Ectodermal cell (in vitro differentiated cells): ENCODE data around the gene NFAT5.
"Not testable (repeated sequence)": the region's sequence is repeated elsewhere in the genome, so short reads cannot be mapped to it uniquely, and the experiment has no call there.

Experiments used
- H3K27ac ChIP-seq: 2 replicates; pipeline ENCODE4 v1.7.0; 2013; ENCODE audit warnings: mild to moderate bottlenecking, low read depth, low read length; ENCODE audit not compliant: insufficient read depth, poor library complexity, severe bottlenecking
- H3K27me3 ChIP-seq: 2 replicates; pipeline ENCODE4 v1.7.0; 2013; ENCODE audit warnings: mild to moderate bottlenecking, low read length; ENCODE audit not compliant: insufficient read depth, control insufficient read depth, poor library complexity, severe bottlenecking
- H3K36me3 ChIP-seq: one replicate; pipeline ENCODE4 v1.7.0; 2013; ENCODE audit warnings: low read length; ENCODE audit not compliant: control insufficient read depth, insufficient read depth
- H3K4me1 ChIP-seq: one replicate; pipeline ENCODE4 v1.7.0; 2013; ENCODE audit warnings: low read length; ENCODE audit not compliant: control insufficient read depth, insufficient read depth
- H3K4me3 ChIP-seq: 2 replicates; pipeline ENCODE4 v1.7.0; 2013; ENCODE audit warnings: low read depth, low read length, control low read depth; ENCODE audit not compliant: insufficient read depth
- H3K9me3 ChIP-seq: 2 replicates; pipeline ENCODE4 v1.7.0; 2013; ENCODE audit warnings: mild to moderate bottlenecking, low read length, moderate library complexity; ENCODE audit not compliant: control insufficient read depth
- WGBS, 2 experiments: methylation state at CpG; one replicate each; pipeline ENCODE4 v1.1.7; 2013; ENCODE audit warnings: missing lambda C conversion rate in 2 of 2; 5-methylcytosine and 5-hydroxymethylcytosine counted together

Gene NFAT5

GRCh38 chr16:69718111-69718764 is 152.5 kb downstream of the NFAT5 start:
- H3K36me3 ChIP-seq, result no peaks in the 10 kb centered on the region
- no peak overlapping the region for H3K4me3 ChIP-seq
- no peaks in the 10 kb centered on the region for H3K9me3 ChIP-seq
- H3K27ac ChIP-seq, result no peak overlapping the region
- no peaks in the 10 kb centered on the region for H3K4me1 ChIP-seq
- 89 to 95% methylated on average over 10 of the region's 10 CpGs for WGBS, 2 experiments
- H3K27me3 ChIP-seq, result no peaks in the 10 kb centered on the region

DNA sequence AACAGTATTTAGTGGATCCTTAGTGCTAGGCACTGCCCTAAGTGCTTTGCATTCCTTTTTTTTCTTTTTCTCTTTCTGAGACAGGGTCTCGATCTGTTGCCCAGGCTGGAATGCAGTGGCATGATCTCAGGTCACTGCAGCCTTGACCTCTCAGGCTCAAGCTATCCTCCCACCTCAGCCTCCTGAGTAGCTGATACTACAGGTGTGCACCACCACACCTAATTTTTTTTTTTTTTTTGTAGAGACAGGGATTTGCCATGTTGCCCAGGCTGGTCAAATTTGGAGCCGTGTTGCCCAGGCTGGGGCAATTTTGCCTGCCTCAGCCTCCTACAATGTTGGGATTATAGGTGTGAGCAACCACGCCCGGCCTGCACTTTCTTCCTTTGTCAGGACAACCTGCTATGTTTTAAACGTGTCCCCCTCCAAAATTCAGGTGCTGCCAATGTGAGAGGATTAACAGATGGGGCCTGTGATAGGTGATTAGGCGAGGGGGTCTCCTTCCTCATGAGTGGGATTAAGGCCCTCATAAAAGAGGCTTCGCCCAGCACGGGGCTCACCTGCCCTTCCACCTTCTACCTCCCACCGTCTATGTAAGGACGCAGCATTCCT is 155.2 kb downstream of the NFAT5 start:
- Histone ChIP-seq H3K9me3 (no peaks in the 10 kb centered on the region), H3K4me1 (peaks cover 3% of the 10 kb centered on the region), H3K27ac (no peak overlapping the region), H3K36me3 (no peaks in the 10 kb centered on the region), H3K27me3 (no peaks in the 10 kb centered on the region), H3K4me3 (no peak overlapping the region)
- WGBS, 2 experiments, result 93% methylated on average over 10 of the region's 10 CpGs

DNA sequence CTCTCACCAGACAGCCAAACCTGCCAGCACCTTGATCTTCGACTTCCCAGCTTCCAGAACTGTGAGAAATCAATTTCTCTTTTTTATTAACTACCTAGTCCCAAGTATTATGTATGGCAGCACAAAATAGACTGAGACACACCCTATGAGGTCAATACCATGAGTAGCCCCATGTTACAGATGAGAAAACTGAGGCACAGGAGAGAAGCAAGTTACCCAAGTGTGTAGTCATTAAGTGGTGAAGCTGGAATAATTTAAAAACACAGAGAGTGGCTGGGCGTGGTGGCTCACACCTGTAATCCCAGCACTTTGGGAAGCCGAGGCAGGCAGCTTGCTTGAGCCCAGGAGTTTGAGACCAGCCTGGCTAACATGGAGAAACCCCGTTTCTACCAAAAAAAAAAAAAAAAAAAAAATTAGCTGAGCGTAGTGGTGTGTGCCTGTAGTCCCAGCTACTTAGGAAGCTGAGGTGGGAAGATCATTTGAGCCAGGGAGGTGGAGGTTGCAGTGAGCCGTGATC is 155.7 kb downstream of the NFAT5 start:
- Histone ChIP-seq H3K4me3 (no peak overlapping the region), H3K9me3 (no peaks in the 10 kb centered on the region), H3K4me1 (peaks cover 4% of the 10 kb centered on the region), H3K27ac (no peak overlapping the region), H3K36me3 (no peaks in the 10 kb centered on the region), H3K27me3 (no peaks in the 10 kb centered on the region)
- WGBS, 2 experiments, result 89 to 95% methylated on average over 6 of the region's 6 CpGs

- no peaks in the 10 kb centered on the region for H3K27me3 ChIP-seq
- H3K27ac ChIP-seq, result no peak overlapping the region
- H3K36me3 ChIP-seq, result no peaks in the 10 kb centered on the region
- WGBS, 2 experiments, result 92 to 97% methylated on average over 2 of the region's 2 CpGs
- H3K4me3 ChIP-seq, result no peak overlapping the region
- no peaks in the 10 kb centered on the region for H3K9me3 ChIP-seq
- peaks cover 14% of the 10 kb centered on the region for H3K4me1 ChIP-seq
Measured at GRCh38 chr16:69724414-69724873, 158.7 kb downstream of the NFAT5 start.

DNA sequence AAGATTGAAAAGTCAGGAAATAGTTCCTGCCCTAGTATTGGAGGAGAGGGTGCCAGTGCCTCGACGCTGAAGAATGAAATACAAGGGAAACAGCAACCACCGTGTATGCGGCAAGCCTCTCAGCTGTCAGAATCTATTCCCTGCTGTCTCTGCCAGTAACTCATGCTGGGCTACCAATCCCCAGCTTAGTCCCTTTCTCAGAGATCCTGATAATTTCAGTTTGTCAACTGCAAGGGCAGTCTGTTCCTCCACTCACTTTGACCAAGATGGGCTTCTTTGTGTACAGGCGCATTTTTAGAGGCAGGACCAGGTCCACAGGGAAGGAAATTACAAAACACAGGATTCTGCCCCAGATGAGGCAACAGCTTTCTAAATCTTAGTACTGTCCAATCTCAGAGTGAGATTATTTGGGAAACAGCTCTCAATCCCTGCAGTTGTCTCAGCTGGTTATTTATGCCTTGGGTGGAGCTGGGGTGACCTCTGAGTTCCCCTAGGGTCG is 159.3 kb downstream of the NFAT5 start:
- no peaks in the 10 kb centered on the region for H3K36me3 ChIP-seq
- WGBS, 2 experiments, result 60 to 61% methylated on average over 6 of the region's 6 CpGs
- no peak overlapping the region for H3K27ac ChIP-seq
- no peaks in the 10 kb centered on the region for H3K9me3 ChIP-seq
- no peaks in the 10 kb centered on the region for H3K27me3 ChIP-seq
- no peak overlapping the region for H3K4me3 ChIP-seq
- peaks cover 14% of the 10 kb centered on the region for H3K4me1 ChIP-seq

- Histone ChIP-seq H3K27me3 (no peaks in the 10 kb centered on the region), H3K4me1 (peaks cover 14% of the 10 kb centered on the region), H3K36me3 (no peaks in the 10 kb centered on the region), H3K4me3 (peak overlapping the region; percentile 41), H3K27ac (peak overlapping the region; percentile 70), H3K9me3 (no peaks in the 10 kb centered on the region)
- WGBS, 2 experiments, result 71 to 74% methylated on average over 32 of the region's 32 CpGs
Measured at GRCh38 chr16:69725480-69726312, 159.9 kb downstream of the NFAT5 start.

- no peaks in the 10 kb centered on the region for H3K27me3 ChIP-seq
- H3K27ac ChIP-seq, result peak within 1 kb of the TSS; percentile 70
- H3K4me1 ChIP-seq, result peaks cover 14% of the 10 kb centered on the region
- 1 to 2% methylated on average over 31 of the region's 31 CpGs for WGBS, 2 experiments
- H3K9me3 ChIP-seq, result no peaks in the 10 kb centered on the region
- peak within 1 kb of the TSS; percentile 41 for H3K4me3 ChIP-seq
- H3K36me3 ChIP-seq, result no peaks in the 10 kb centered on the region
Measured at GRCh38 chr16:69726313-69727060, 160.7 kb downstream of the NFAT5 start, which contains the start of gene NQO1. Gene NQO1, minus strand, starts transcription at chr16:69726560. Its CDS starts 121 bp downstream, at chr16:69726439.

DNA sequence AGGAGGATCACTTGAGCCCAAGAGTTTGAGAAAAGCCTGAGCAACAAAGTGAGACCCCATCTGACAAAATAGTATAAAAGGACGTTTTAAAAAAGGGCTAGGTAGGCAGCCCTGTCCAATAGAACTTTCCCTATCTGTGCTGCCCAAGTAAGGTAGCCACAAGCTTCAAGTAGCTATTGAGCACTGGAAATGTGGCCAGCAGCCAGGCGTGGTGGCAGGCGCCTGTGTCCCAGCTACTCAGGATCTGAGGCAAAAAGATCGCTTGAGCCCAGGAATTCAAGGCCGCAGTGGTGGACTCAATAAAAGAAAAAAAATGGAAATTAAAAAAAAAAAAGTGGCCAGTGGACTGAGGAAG is 162.1 kb downstream of the NFAT5 start:
- H3K27me3 ChIP-seq, result no peaks in the 10 kb centered on the region
- WGBS, 2 experiments, result 93 to 94% methylated on average over 5 of the region's 5 CpGs
- H3K9me3 ChIP-seq, result no peaks in the 10 kb centered on the region
- H3K4me3 ChIP-seq, result no peak overlapping the region
- H3K4me1 ChIP-seq, result peaks cover 14% of the 10 kb centered on the region
- no peak overlapping the region for H3K27ac ChIP-seq
- H3K36me3 ChIP-seq, result no peaks in the 10 kb centered on the region

DNA sequence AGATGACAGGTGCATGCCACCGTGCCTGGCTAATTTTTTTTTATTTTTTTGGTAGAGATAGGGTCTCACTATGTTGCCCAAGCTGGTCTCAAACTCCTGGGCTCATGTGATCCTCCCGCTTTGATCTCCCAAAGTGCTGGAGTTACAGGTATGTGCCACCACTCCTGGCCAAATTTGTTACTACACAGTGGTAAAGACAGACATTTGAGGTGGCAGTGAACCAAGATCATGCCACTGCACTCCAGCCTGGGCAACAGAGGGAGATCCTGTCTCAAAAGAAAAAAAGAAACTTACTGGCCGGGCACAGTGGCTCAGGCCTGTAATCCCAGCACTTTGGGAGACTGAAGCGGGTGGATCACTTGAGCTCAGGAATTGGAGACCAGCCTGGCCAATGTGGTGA is 163.3 kb downstream of the NFAT5 start:
- H3K27me3 ChIP-seq, H3K4me3 ChIP-seq, H3K27ac ChIP-seq, H3K9me3 ChIP-seq, H3K36me3 ChIP-seq: not testable (repeated sequence)
- peaks cover 14% of the 10 kb centered on the region for H3K4me1 ChIP-seq
- WGBS, 2 experiments, result 89 to 96% methylated on average over 4 of the region's 4 CpGs
